Neuronal stem cell (in vitro differentiated cells): ENCODE data around the gene CSRNP3.

Source experiments
- DNase-seq: peaks from one replicate; pipeline ENCODE4 v3.0.0-alpha.2; 2013; ENCODE audit warnings: low spot score
- H2AFZ ChIP-seq: one replicate; pipeline ENCODE4 v1.6.1; 2013; ENCODE audit warnings: mild to moderate bottlenecking, low read length, inconsistent platforms
- H2AK5ac ChIP-seq: 2 replicates; pipeline ENCODE4 v1.6.1; 2013; ENCODE audit warnings: low read depth, mild to moderate bottlenecking, inconsistent platforms, low read length, moderate library complexity, mixed read lengths
- H2BK120ac ChIP-seq: 2 replicates; pipeline ENCODE4 v1.6.1; 2013; ENCODE audit warnings: low read depth, mild to moderate bottlenecking, inconsistent platforms, low read length, moderate library complexity, mixed read lengths
- H2BK12ac ChIP-seq: one replicate; pipeline ENCODE4 v1.6.1; 2013; ENCODE audit warnings: low read length, inconsistent platforms
- H2BK15ac ChIP-seq: 2 replicates; pipeline ENCODE4 v1.6.1; 2013; ENCODE audit warnings: mild to moderate bottlenecking, low read length, inconsistent platforms, mixed read lengths
- H2BK5ac ChIP-seq: one replicate; pipeline ENCODE4 v1.6.1; 2013; ENCODE audit warnings: inconsistent platforms, mild to moderate bottlenecking, low read length, moderate library complexity
- H3K14ac ChIP-seq: one replicate; pipeline ENCODE4 v1.6.1; 2013; ENCODE audit warnings: low read length, inconsistent platforms
- H3K18ac ChIP-seq: 2 replicates; pipeline ENCODE4 v1.6.1; 2013; ENCODE audit warnings: low read length, inconsistent platforms
- H3K23ac ChIP-seq: 2 replicates; pipeline ENCODE4 v1.6.1; 2013; ENCODE audit warnings: low read depth, mild to moderate bottlenecking, mixed read lengths, low read length, inconsistent platforms; ENCODE audit not compliant: poor library complexity
- H3K27ac ChIP-seq: replicated peaks from 3 replicates; pipeline ENCODE4 v1.5.1; 2013; ENCODE audit warnings: low read length, inconsistent platforms
- H3K27me3 ChIP-seq, 3 experiments: 2 replicates each; pipeline ENCODE4 v1.6.1; 2013; ENCODE audit warnings: low read length in 3 of 3, mild to moderate bottlenecking in 2 of 3, inconsistent platforms in 1 of 3, low read depth in 1 of 3, mixed read lengths in 1 of 3, moderate library complexity in 1 of 3; ENCODE audit not compliant: control insufficient read depth in 3 of 3, insufficient read depth in 3 of 3
- H3K36me3 ChIP-seq, 2 donors: replicated peaks in 1 of 2; 2 replicates each; pipeline ENCODE4 v1.6.1; 2013; ENCODE audit warnings: low read length in 2 of 2; ENCODE audit not compliant: control insufficient read depth in 2 of 2, insufficient read depth in 2 of 2
- H3K4ac ChIP-seq: 2 replicates; pipeline ENCODE4 v1.6.1; 2013; ENCODE audit warnings: inconsistent platforms, mild to moderate bottlenecking, low read length, moderate library complexity
- H3K4me1 ChIP-seq, 2 donors: 1 replicate in 1 of 2; 2 replicates in 1 of 2; pipeline ENCODE4 v1.6.1; 2013; ENCODE audit warnings: low read length in 2 of 2, low read depth in 1 of 2; ENCODE audit not compliant: control insufficient read depth in 2 of 2, insufficient read depth in 1 of 2
- H3K4me2 ChIP-seq: one replicate; pipeline ENCODE4 v1.6.1; 2013; ENCODE audit warnings: mild to moderate bottlenecking, low read length, inconsistent platforms; ENCODE audit not compliant: insufficient read depth, poor library complexity, severe bottlenecking
- H3K4me3 ChIP-seq, 2 donors: 2 replicates each; pipeline ENCODE4 v1.5.1; 2013; ENCODE audit warnings: low read length in 2 of 2, mild to moderate bottlenecking in 2 of 2, inconsistent platforms in 1 of 2, moderate library complexity in 1 of 2
- H3K79me1 ChIP-seq: one replicate; pipeline ENCODE4 v1.6.1; 2013; ENCODE audit warnings: low read depth, mild to moderate bottlenecking, inconsistent platforms, low read length, moderate library complexity
- H3K9ac ChIP-seq: one replicate; pipeline ENCODE4 v1.6.1; 2013; ENCODE audit warnings: mild to moderate bottlenecking, low read depth, low read length, inconsistent platforms; ENCODE audit not compliant: poor library complexity
- H3K9me3 ChIP-seq, 2 donors: replicated peaks in 1 of 2; 2 replicates each; pipeline versions ENCODE3 to v1.6.1; 2013; ENCODE audit warnings: low read length in 2 of 2, mild to moderate bottlenecking in 2 of 2, inconsistent platforms in 1 of 2, low read depth in 1 of 2, mixed read lengths in 1 of 2, moderate library complexity in 1 of 2; ENCODE audit not compliant: control insufficient read depth in 2 of 2, insufficient read depth in 1 of 2
- H4K8ac ChIP-seq: one replicate; pipeline ENCODE4 v1.6.1; 2013; ENCODE audit warnings: low read depth, mild to moderate bottlenecking, inconsistent platforms, low read length, moderate library complexity
- H4K91ac ChIP-seq: one replicate; pipeline ENCODE4 v1.6.1; 2013; ENCODE audit warnings: low read length, low read depth, mild to moderate bottlenecking, inconsistent platforms; ENCODE audit not compliant: poor library complexity
- WGBS, 2 donors: extraction: QIAGEN DNeasy Blood & Tissue Kit; methylation state at CpG; one replicate each; pipeline ENCODE4 v1.1.7; 2013; ENCODE audit warnings: missing lambda C conversion rate in 2 of 2, mixed read lengths in 1 of 2; ENCODE audit not compliant: insufficient read length in 2 of 2, insufficient replicate concordance in 1 of 2; ENCODE audit errors: extremely low coverage in 2 of 2; 5-methylcytosine and 5-hydroxymethylcytosine counted together

CSRNP3 gene

GRCh38 chr2:165443511-165443910 is 26.0 kb upstream of the CSRNP3 start:
- Histone ChIP-seq H3K36me3 (no peaks in the 10 kb centered on the region), H3K4me3 (no peak overlapping the region), H3K27ac (no peak overlapping the region)

GRCh38 chr2:165448406-165448805 is 21.1 kb upstream of the CSRNP3 start:
- H2AFZ ChIP-seq: no peak overlapping the region
- no peak overlapping the region for H4K91ac ChIP-seq
- H3K4ac ChIP-seq: no peak overlapping the region
- H3K27ac ChIP-seq: no peak overlapping the region
- H2BK12ac ChIP-seq: no peak overlapping the region
- WGBS, 2 donors: no CpG with 5 or more reads among the region's 3 CpGs
- H3K36me3 ChIP-seq: no peaks in the 10 kb centered on the region
- peaks cover 0 to 1% of the 10 kb centered on the region in 2 donors for H3K4me1 ChIP-seq
- H3K18ac ChIP-seq: no peak overlapping the region
- H2AK5ac ChIP-seq: no peak overlapping the region
- no peak overlapping the region for H3K4me2 ChIP-seq
- H2BK15ac ChIP-seq: no peak overlapping the region
- no peak overlapping the region for H3K14ac ChIP-seq
- no peak overlapping the region for H2BK5ac ChIP-seq
- H3K9ac ChIP-seq: no peak overlapping the region
- DNase-seq: no peak
- H4K8ac ChIP-seq: no peak overlapping the region
- H3K9me3 ChIP-seq: peaks cover 0 to 4% of the 10 kb centered on the region in 2 donors
- no peak overlapping the region for H3K4me3 ChIP-seq
- no peaks in the 10 kb centered on the region for H3K27me3 ChIP-seq
- H2BK120ac ChIP-seq: no peak overlapping the region
- no peak overlapping the region for H3K23ac ChIP-seq
- no peaks in the 10 kb centered on the region for H3K79me1 ChIP-seq

More at GRCh38 chr2:165443511-165443910, 26.0 kb upstream of the CSRNP3 start:
- Histone ChIP-seq H2BK5ac (no peak overlapping the region), H2BK15ac (no peak overlapping the region), H2AK5ac (no peak overlapping the region), H3K27me3 (no peaks in the 10 kb centered on the region), H4K91ac (no peak overlapping the region), H2BK120ac (no peak overlapping the region), H4K8ac (no peak overlapping the region), H3K4me1 (peaks cover 0 to 20% of the 10 kb centered on the region in 2 donors), H3K9me3 (peaks cover 0 to 4% of the 10 kb centered on the region in 2 donors), H2BK12ac (no peak overlapping the region), H3K23ac (no peak overlapping the region), H3K18ac (no peak overlapping the region), H3K14ac (no peak overlapping the region), H2AFZ (peak overlapping the region; percentile 47), H3K4me2 (no peak overlapping the region), H3K9ac (no peak overlapping the region), H3K4ac (no peak overlapping the region), H3K79me1 (no peaks in the 10 kb centered on the region)
- no peak for DNase-seq
- no CpG with 5 or more reads among the region's 1 CpG for WGBS, 2 donors

GRCh38 chr2:165450156-165450555 is 19.3 kb upstream of the CSRNP3 start:
- H3K27me3 ChIP-seq: no peaks in the 10 kb centered on the region
- H3K4me3 ChIP-seq: no peak overlapping the region
- no peak overlapping the region for H3K14ac ChIP-seq
- H2BK12ac ChIP-seq: no peak overlapping the region
- H3K9ac ChIP-seq: no peak overlapping the region
- H2AFZ ChIP-seq: no peak overlapping the region
- H3K27ac ChIP-seq: no peak overlapping the region
- no peak overlapping the region for H3K18ac ChIP-seq
- no peaks in the 10 kb centered on the region for H3K79me1 ChIP-seq
- no peak overlapping the region for H4K91ac ChIP-seq
- no peaks in the 10 kb centered on the region for H3K9me3 ChIP-seq
- no peak overlapping the region for H2BK120ac ChIP-seq
- no peak for DNase-seq
- no peak overlapping the region for H3K23ac ChIP-seq
- no CpG with 5 or more reads among the region's 1 CpG for WGBS, 2 donors
- H4K8ac ChIP-seq: no peak overlapping the region
- no peaks in the 10 kb centered on the region for H3K36me3 ChIP-seq
- H2AK5ac ChIP-seq: no peak overlapping the region
- no peak overlapping the region for H2BK15ac ChIP-seq
- H3K4ac ChIP-seq: no peak overlapping the region
- H3K4me1 ChIP-seq: no peaks in the 10 kb centered on the region
- no peak overlapping the region for H3K4me2 ChIP-seq
- H2BK5ac ChIP-seq: no peak overlapping the region

- no peaks in the 10 kb centered on the region for H3K27me3 ChIP-seq
- no peak overlapping the region for H3K27ac ChIP-seq
- no peaks in the 10 kb centered on the region for H3K4me1 ChIP-seq
- DNase-seq: no peak
- peaks cover 0 to 9% of the 10 kb centered on the region in 2 donors for H3K9me3 ChIP-seq
- no peak overlapping the region for H2BK12ac ChIP-seq
- H3K23ac ChIP-seq: no peak overlapping the region
- no peak overlapping the region for H2BK120ac ChIP-seq
- H3K14ac ChIP-seq: no peak overlapping the region
- no peak overlapping the region for H3K4me2 ChIP-seq
- H3K79me1 ChIP-seq: no peaks in the 10 kb centered on the region
- no peak overlapping the region for H2BK15ac ChIP-seq
- no peaks in the 10 kb centered on the region for H3K36me3 ChIP-seq
- no peak overlapping the region for H2AFZ ChIP-seq
- no peak overlapping the region for H4K91ac ChIP-seq
- H3K4ac ChIP-seq: no peak overlapping the region
- WGBS, 2 donors: no CpG with 5 or more reads among the region's 2 CpGs
- no peak overlapping the region for H2AK5ac ChIP-seq
- H3K18ac ChIP-seq: no peak overlapping the region
- no peak overlapping the region for H3K4me3 ChIP-seq
- H4K8ac ChIP-seq: peak overlapping the region; percentile 43
- no peak overlapping the region for H3K9ac ChIP-seq
- H2BK5ac ChIP-seq: no peak overlapping the region
These were observed 17.2 kb upstream of the CSRNP3 start for GRCh38 chr2:165452327-165452726.
